GM12874 (cell line): Measurements from ENCODE around the gene KIF18B.

Experiments used
- CTCF ChIP-seq: IDR thresholded peaks from 2 replicates; pipeline ENCODE4 v1.5.1; 2011; ENCODE audit warnings: low read depth, mild to moderate bottlenecking, control low read depth, low read length, moderate library complexity; ENCODE audit not compliant: insufficient read depth

The KIF18B gene

GRCh38 chr17:44930667-44931066, 16.9 kb downstream of the KIF18B start:
- TF ChIP-seq CTCF = no peak

GRCh38 chr17:44928950-44929720, 18.4 kb downstream of the KIF18B start:
- TF ChIP-seq CTCF = no peak

GRCh38 chr17:44928136-44928535, 19.4 kb downstream of the KIF18B start:
- TF ChIP-seq CTCF = no peak

GRCh38 chr17:44927696-44928095, 19.9 kb downstream of the KIF18B start:
- TF ChIP-seq CTCF = no peak

- TF ChIP-seq CTCF = no peak
Measured at GRCh38 chr17:44926821-44927525, 20.6 kb downstream of the KIF18B start.

GRCh38 chr17:44925731-44926697, 21.6 kb downstream of the KIF18B start:
- TF ChIP-seq CTCF = no peak

- no peak for TF ChIP-seq CTCF
Measured at GRCh38 chr17:44924107-44924544, 23.4 kb downstream of the KIF18B start.
